HG02884 (cell line): ENCODE results near the gene CSNK1A1L.
"Not testable (repeated sequence)": the region's sequence is repeated elsewhere in the genome, so short reads cannot be mapped to it uniquely, and the experiment has no call there.

Source experiments
- ATAC-seq: cut with Tn5 transposase; IDR thresholded peaks from one replicate; pipeline ENCODE4 v1.9.1; 2021; ENCODE audit warnings: mild to moderate bottlenecking, moderate library complexity; ENCODE audit not compliant: unreplicated experiment

Gene CSNK1A1L

DNA sequence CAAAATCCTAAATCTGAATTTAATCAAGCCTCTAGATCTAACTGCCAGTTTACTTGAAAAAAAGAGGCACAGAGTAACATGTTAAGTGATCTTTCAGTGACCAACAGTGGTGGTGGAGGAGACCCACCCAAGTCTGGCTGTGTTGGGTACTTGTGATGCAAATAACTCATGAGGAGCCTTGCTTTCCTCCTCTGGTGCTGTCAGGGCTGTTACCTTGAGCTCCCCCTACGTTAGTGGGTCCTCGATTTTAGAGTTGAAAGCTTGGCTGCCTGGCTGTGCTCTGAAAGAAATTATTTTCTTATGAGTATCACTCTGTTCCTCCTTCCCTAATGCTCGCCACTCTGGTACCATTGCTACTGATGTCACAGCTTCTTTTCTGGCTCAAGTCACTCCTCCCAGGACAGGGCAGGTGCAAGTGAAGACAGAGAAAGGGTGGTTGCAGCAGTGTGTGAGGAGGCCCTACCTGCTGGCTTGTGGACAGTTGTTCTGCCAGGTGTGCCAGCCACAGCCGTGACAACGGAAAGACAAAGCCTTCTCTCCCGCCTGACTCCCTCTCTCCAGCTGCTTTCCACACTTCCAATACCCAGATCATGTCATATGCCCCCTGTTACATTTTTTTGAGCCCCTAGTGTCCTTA is 39.5 kb downstream of the CSNK1A1L start:
- ATAC-seq, result no peak

GRCh38 chr13:37059848-37060192 is 45.6 kb downstream of the CSNK1A1L start:
- peak; percentile 25 for ATAC-seq

DNA sequence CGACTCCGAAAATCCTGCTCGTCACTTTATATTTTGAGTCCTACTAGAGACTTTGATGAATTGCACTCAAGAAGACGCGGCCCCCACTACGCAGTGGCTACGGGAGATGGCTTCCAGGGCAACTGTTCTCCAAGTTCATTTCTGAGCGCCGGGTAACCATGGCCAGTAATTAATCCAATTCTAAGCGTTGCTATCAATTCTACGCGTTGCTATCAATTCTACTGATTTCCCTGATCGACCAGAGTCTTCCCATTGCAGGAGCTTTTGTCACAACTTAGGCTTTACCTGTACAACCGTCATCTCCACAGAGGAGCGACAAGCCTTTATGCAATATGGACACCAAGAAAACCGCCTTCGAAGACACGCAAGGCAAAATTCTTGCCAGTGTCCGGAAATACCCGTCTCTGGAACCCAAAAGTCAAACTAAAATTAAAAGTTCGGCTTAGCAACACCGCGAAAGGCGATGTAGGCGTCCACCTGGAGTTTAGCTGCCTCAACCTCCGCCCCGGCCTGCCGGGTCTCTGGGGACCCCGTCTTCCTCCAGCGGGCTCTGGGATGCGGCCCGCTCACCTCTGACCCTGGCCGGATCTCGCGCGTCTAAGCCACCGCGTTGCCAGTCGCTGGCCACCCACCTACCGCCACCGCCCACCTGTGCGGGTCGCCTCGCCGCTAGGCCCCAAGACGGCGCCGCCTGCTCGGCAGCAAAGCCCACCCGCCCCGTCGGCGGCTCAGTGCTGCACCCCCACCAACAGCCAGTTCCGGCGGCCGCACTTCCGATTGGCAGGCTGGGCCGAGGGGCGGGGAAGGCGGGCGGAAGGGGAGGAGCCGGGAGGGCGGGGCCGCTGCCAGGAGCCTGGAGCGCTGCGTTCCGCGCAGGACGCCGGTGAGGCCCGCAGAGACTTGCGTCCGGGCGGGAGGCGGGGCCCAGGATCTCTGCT is 46.3 kb downstream of the CSNK1A1L start, which contains the start of gene SUPT20H:
Gene SUPT20H (minus strand): TSS at position 779 of the 938 bp plus-strand sequence. CDS start 8,198 bp downstream, outside the sequence.
- ATAC-seq, result peak; percentile 94

DNA sequence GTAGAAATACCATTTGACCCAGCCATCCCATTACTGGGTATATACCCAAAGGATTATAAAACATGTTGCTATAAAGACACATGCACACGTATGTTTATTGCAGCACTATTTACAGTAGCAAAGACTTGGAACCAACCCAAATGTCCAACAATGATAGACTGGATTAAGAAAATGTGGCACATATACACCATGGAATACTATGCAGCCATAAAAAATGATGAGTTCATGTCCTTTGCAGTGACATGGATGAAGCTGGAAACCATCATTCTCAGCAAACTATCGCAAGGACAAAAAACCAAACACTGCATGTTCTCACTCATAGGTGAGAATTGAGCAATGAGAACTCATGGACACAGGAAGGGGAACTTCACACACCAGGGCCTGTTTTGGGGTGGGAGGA is 49.2 kb downstream of the CSNK1A1L start:
- ATAC-seq, result not testable (repeated sequence)
